Endothelial cell of umbilical vein (primary cell): ENCODE measurements around the gene TSEN34. TPM values are rescaled to one million over a fixed set of nuclear protein-coding genes. Genes with fewer than 3 reads are reported as not detected.
"Not testable (repeated sequence)": the region's sequence is repeated elsewhere in the genome, so short reads cannot be mapped to it uniquely, and the experiment has no call there.

Source experiments
- BruUV-seq: library from RNA; stranded (reverse); fragments of 400-500 nt; replicated peaks from 2 replicates; lab custom pipeline; 2021; lab: Mats Ljungman, UMichigan
- CTCF ChIA-PET: fragments of 300-600, 350-600 bp; sonication (Branson Sonifier 250); formaldehyde crosslinking; loops from one replicate; lab custom pipeline; 2021; ENCODE audit warnings: antibody characterized with exemption, inconsistent platforms; lab: Charles Lee
- POLR2A ChIA-PET: fragments of 300-600, 350-600 bp; sonication (Branson Sonifier 250); formaldehyde crosslinking; loops from one replicate; lab custom pipeline; 2021; ENCODE audit warnings: antibody characterized with exemption, inconsistent platforms; lab: Charles Lee
- DNase-seq: peaks from one replicate; pipeline ENCODE4 v3.0.0-alpha.2; 2011; ENCODE audit warnings: low read depth, low spot score
- FAIRE-seq: peaks from 2 replicates; lab custom pipeline; 2011; peaks lifted over from hg19 to GRCh38; lab: Jason Lieb, UNC
- H2AFZ ChIP-seq: 2 replicates; pipeline ENCODE4 v1.6.0; 2012; ENCODE audit warnings: low read depth, low read length, control low read depth, inconsistent platforms
- H3K27ac ChIP-seq: 2 replicates; pipeline ENCODE4 v1.5.1; 2011; ENCODE audit warnings: low read depth, mild to moderate bottlenecking, control low read depth, low read length, moderate library complexity; ENCODE audit not compliant: insufficient read depth
- H3K27me3 ChIP-seq, 2 experiments: 2 replicates each; pipeline versions ENCODE4 v1.6.0 to v1.6.1; 2011; ENCODE audit warnings: low read length in 2 of 2, mixed read lengths in 1 of 2; ENCODE audit not compliant: control insufficient read depth in 2 of 2, insufficient read depth in 2 of 2
- H3K36me3 ChIP-seq, 2 experiments: 2 replicates in 1 of 2; 3 replicates in 1 of 2; pipeline ENCODE4 v1.5.1; 2011; ENCODE audit warnings: low read length in 2 of 2, mild to moderate bottlenecking in 1 of 2, moderate library complexity in 1 of 2; ENCODE audit not compliant: control insufficient read depth in 2 of 2, insufficient read depth in 2 of 2; ENCODE audit errors: extremely low read depth in 1 of 2
- H3K4me1 ChIP-seq: 3 replicates; pipeline ENCODE4 v1.5.1; 2011; ENCODE audit warnings: mild to moderate bottlenecking, low read length; ENCODE audit not compliant: control insufficient read depth, insufficient read depth; ENCODE audit errors: extremely low read depth
- H3K4me2 ChIP-seq: 2 replicates; pipeline ENCODE4 v1.6.1; 2011; ENCODE audit warnings: low read length, control low read depth, mixed read lengths; ENCODE audit not compliant: insufficient read depth
- H3K4me3 ChIP-seq, 3 experiments: fragments of 200-600 bp in 1 of 3; sonication (generic), shearing (Covaris generic) in 1 of 3; replicated peaks in 1 of 3; 2 replicates each; pipeline ENCODE4 v1.5.1; 2011 to 2016; ENCODE audit warnings: control low read depth in 3 of 3, low read length in 3 of 3, mild to moderate bottlenecking in 2 of 3, inconsistent platforms in 1 of 3, low read depth in 1 of 3, moderate library complexity in 1 of 3; ENCODE audit not compliant: insufficient read depth in 1 of 3
- H3K79me2 ChIP-seq: 2 replicates; pipeline ENCODE4 v1.6.0; 2012; ENCODE audit warnings: low read length, inconsistent platforms; ENCODE audit not compliant: control insufficient read depth, insufficient read depth
- H3K9ac ChIP-seq: replicated peaks from 2 replicates; pipeline ENCODE3; 2011; ENCODE audit warnings: low read length, control low read depth; ENCODE audit not compliant: insufficient read depth; ENCODE audit errors: extremely low read depth
- H3K9me1 ChIP-seq: replicated peaks from 3 replicates; pipeline ENCODE4 v1.6.0; 2011; ENCODE audit warnings: mild to moderate bottlenecking, low read length; ENCODE audit not compliant: control insufficient read depth, insufficient read depth; ENCODE audit errors: extremely low read depth
- H3K9me3 ChIP-seq: replicated peaks from 2 replicates; pipeline ENCODE4 v1.5.1; 2012; ENCODE audit warnings: low read length, inconsistent platforms; ENCODE audit not compliant: control insufficient read depth, insufficient read depth
- H4K20me1 ChIP-seq: replicated peaks from 2 replicates; pipeline ENCODE3; 2011; ENCODE audit warnings: mild to moderate bottlenecking, low read length; ENCODE audit not compliant: control insufficient read depth, insufficient read depth; ENCODE audit errors: extremely low read depth
- FOS ChIP-seq: IDR thresholded peaks from 2 replicates; pipeline ENCODE4 v1.6.1; 2011; ENCODE audit warnings: mild to moderate bottlenecking, low read length, moderate library complexity, borderline replicate concordance; ENCODE audit not compliant: insufficient read depth
- GATA2 ChIP-seq: IDR thresholded peaks from 2 replicates; pipeline ENCODE4 v1.7.0; 2011; ENCODE audit warnings: low read depth, mild to moderate bottlenecking, moderate library complexity, mixed read lengths, low read length; ENCODE audit not compliant: insufficient read length, insufficient read depth
- JUN ChIP-seq: IDR thresholded peaks from 2 replicates; pipeline ENCODE4 v1.6.1; 2011; ENCODE audit warnings: borderline replicate concordance, low read depth; ENCODE audit not compliant: insufficient read length, insufficient read depth
- MAX ChIP-seq: IDR thresholded peaks from 2 replicates; pipeline ENCODE4 v1.6.1; 2011; ENCODE audit not compliant: insufficient read depth, insufficient read length
- MYC ChIP-seq: IDR thresholded peaks from one replicate; pipeline ENCODE4 v1.6.1; 2011; ENCODE audit warnings: mild to moderate bottlenecking, low read depth, low read length
- POLR2A ChIP-seq: IDR thresholded peaks from 2 replicates; pipeline ENCODE4 v1.6.1; 2012; ENCODE audit warnings: low read depth, mild to moderate bottlenecking, control low read depth, low read length
- POLR2AphosphoS5 ChIP-seq: IDR thresholded peaks from 2 replicates; pipeline ENCODE4 v1.6.1; 2012; ENCODE audit warnings: low read depth, mild to moderate bottlenecking, control low read depth, low read length, moderate library complexity; ENCODE audit not compliant: insufficient read depth
- dilution Hi-C: fragments of 300-500 bp; cut with MboI; formaldehyde crosslinking; loops from one replicate; pipeline ENCODE4 v1.15.0; 2019; ENCODE audit warnings: low sequenced_read_pairs; ENCODE audit not compliant: extremely low pct_ligation_motif_present
- intact Hi-C: fragments of 100-400 bp; cut with micrococcal nuclease; formaldehyde crosslinking; loops from one replicate; pipeline ENCODE4 v1.10.0; 2022
- polyA plus RNA-seq, 4 experiments: library from polyadenylated mRNA; depleted of rRNA in 3 of 4; stranded (reverse) in 3 of 4; unstranded in 1 of 4; fragments of >200 nt; gene quantifications; 2 replicates each; pipeline versions ENCODE4 v1.2.1 to v1.2.3, GENCODE V29; 2011 to 2012; ENCODE audit warnings: missing spikeins in 1 of 4
- total RNA-seq: library from RNA; stranded (reverse); gene quantifications from 2 replicates; pipeline ENCODE4 v1.2.3, GENCODE V29; 2021

The TSEN34 gene
- total and polyA plus RNA-seq, 2 donors (not counting 3 experiments of a cell fraction or from before 2014, with no cell fraction given): 40.7 to 81.9 TPM

- TF ChIP-seq MYC: no peak
- no peak for TF ChIP-seq POLR2A
- no peak for TF ChIP-seq FOS
- no peak for TF ChIP-seq POLR2AphosphoS5
- no peak for TF ChIP-seq MAX
- TF ChIP-seq GATA2: no peak
- no peak for TF ChIP-seq JUN
- intact Hi-C loops (loop anchor here (1.0 kb wide), 1 partner anchor 9 kb away; the partner anchor contains the start of gene MBOAT7), dilution Hi-C loops (no loop called here)
- no TSS peak for BruUV-seq
- Histone ChIP-seq H3K36me3 (peaks cover 9 to 41% of the 10 kb centered on the region in 2 experiments), H3K4me1 (no peaks in the 10 kb centered on the region), H3K9ac (no peak overlapping the region), H3K27me3 (no peaks in the 10 kb centered on the region), H3K4me3 (no peak overlapping the region), H3K9me1 (no peaks in the 10 kb centered on the region), H4K20me1 (no peaks in the 10 kb centered on the region), H3K27ac (no peak overlapping the region), H3K4me2 (no peak overlapping the region), H3K79me2 (peaks cover 4% of the 10 kb centered on the region), H3K9me3 (no peaks in the 10 kb centered on the region), H2AFZ (no peak overlapping the region)
- ChIA-PET CTCF (interaction anchor here (1.0 to 2.2 kb wide), 5 partner anchors 10 to 86 kb away, joined by 3 to 6 read pairs (median 3); partner anchors contain the start of gene TSEN34), POLR2A (no interaction called here)
- no peak for DNase-seq
- FAIRE-seq: no peak
Observed at GRCh38 chr19:54180691-54181091, 10.4 kb upstream of the TSEN34 start.

- Histone ChIP-seq H3K36me3 (peaks cover 6 to 41% of the 10 kb centered on the region in 2 experiments), H3K79me2 (peaks cover 12% of the 10 kb centered on the region)
- H3K4me3 ChIP-seq, dilution Hi-C loops, H3K4me2 ChIP-seq, H3K9ac ChIP-seq, POLR2A ChIA-PET, H2AFZ ChIP-seq, H3K4me1 ChIP-seq, FAIRE-seq, BruUV-seq, H4K20me1 ChIP-seq, intact Hi-C loops, H3K27ac ChIP-seq, H3K27me3 ChIP-seq, H3K9me3 ChIP-seq, DNase-seq, H3K9me1 ChIP-seq: not testable (repeated sequence)
- CTCF ChIA-PET: interaction anchor here (1.1 to 2.2 kb wide), 2 partner anchors 11 to 13 kb away, joined by 3 to 5 read pairs; no protein-coding TSS in a partner anchor
Observed at GRCh38 chr19:54181894-54182293, 9.2 kb upstream of the TSEN34 start.
